Mucosa of descending colon (tissue), 3 donors: ENCODE results near the gene GCNT1. TPM values are rescaled to one million over a fixed set of nuclear protein-coding genes. Genes with fewer than 3 reads are reported as not detected.
"Not testable (repeated sequence)": the region's sequence is repeated elsewhere in the genome, so short reads cannot be mapped to it uniquely, and the experiment has no call there.

Source experiments
- ATAC-seq: fragments of 200-7000 bp; cut with Tn5 transposase; one replicate; pipeline ENCODE4 v1.9.1; 2020; ENCODE audit warnings: mild to moderate bottlenecking, moderate library complexity
- DNase-seq, 3 donors: peaks; one replicate each; pipeline ENCODE4 v3.0.0-alpha.2; 2020
- H3K36me3 ChIP-seq: fragments of 200-600 bp; one replicate; pipeline ENCODE4 v1.8.0; 2021; ENCODE audit warnings: low read depth, mild to moderate bottlenecking
- H3K4me1 ChIP-seq: fragments of 200-600 bp; one replicate; pipeline ENCODE4 v1.8.0; 2021; ENCODE audit warnings: low read depth, mild to moderate bottlenecking
- H3K4me3 ChIP-seq: fragments of 200-600 bp; one replicate; pipeline ENCODE4 v1.8.0; 2021; ENCODE audit warnings: mild to moderate bottlenecking
- H3K9me3 ChIP-seq: fragments of 200-600 bp; one replicate; pipeline ENCODE4 v1.8.0; 2021; ENCODE audit warnings: mild to moderate bottlenecking
- intact Hi-C, 2 donors: fragments of 100-400 bp; cut with DNase I in 1 of 2; cut with micrococcal nuclease in 1 of 2; formaldehyde crosslinking; loops; one replicate each; pipeline versions ENCODE4 v1.11.0 to v1.11.1; 2022; cut with DNase I, micrococcal nuclease
- total RNA-seq, 3 donors: library from RNA; stranded (reverse); fragmentation: NEBNext Ultra II Directional in 2 of 3; extraction: Animal tissue kit (Norgen Biotek cat#: 25700) in 2 of 3; gene quantifications; one replicate each; pipeline versions ENCODE4 v1.2.1 to v1.2.4, GENCODE V29; 2021 to 2023
- TF ChIP-seq, protein P1 (sequence below): fragments of 200-600 bp; IDR thresholded peaks from one replicate; pipeline ENCODE4 v1.8.0; 2022; ENCODE audit warnings: antibody characterized with exemption, mild to moderate bottlenecking
- donor health status: DM: no; HTN: no; CAD: no; lungs with moderate emphysema.
- donor health status: DM: no; HTN: no; CAD: no.
- donor health status: DM: no; HTN: yes; CAD: no.

The GCNT1 gene
- total RNA-seq, 3 donors from 2014 or later: 16.4 to 38.1 (median 28.1) TPM

DNA sequence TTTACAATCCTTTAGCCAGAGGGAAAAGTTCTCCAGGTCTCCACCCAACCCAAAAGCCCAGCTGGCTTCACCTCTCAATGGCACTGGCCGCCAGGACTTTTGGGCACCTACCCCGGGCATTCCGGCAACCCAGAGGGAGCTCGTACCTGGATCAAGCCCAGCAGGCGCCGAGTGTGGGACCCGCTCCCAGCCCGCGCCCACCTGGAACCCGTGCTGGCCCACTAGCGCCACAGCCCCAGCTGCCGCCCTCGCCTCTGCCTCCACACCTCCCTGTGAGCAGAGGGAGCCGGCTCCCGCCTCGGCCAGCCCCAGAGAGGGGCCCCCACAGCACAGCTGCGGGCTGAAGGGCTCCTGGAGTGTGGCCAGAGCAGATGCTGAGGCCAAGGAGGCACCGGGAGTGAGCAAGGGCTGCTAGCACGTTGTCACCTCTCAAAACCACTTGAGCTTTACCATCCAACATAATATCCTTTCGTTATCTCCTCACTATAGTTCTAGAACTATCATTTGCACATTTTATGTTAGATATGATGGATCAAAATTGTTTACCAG lies 69.7 kb downstream of the GCNT1 start:
- no peak for DNase-seq
- Histone ChIP-seq H3K4me1 (no peaks in the 10 kb centered on the region), H3K4me3 (no peak overlapping the region), H3K9me3 (no peaks in the 10 kb centered on the region), H3K36me3 (no peaks in the 10 kb centered on the region)
- no peak for ATAC-seq
- TF ChIP-seq, protein P1, sequence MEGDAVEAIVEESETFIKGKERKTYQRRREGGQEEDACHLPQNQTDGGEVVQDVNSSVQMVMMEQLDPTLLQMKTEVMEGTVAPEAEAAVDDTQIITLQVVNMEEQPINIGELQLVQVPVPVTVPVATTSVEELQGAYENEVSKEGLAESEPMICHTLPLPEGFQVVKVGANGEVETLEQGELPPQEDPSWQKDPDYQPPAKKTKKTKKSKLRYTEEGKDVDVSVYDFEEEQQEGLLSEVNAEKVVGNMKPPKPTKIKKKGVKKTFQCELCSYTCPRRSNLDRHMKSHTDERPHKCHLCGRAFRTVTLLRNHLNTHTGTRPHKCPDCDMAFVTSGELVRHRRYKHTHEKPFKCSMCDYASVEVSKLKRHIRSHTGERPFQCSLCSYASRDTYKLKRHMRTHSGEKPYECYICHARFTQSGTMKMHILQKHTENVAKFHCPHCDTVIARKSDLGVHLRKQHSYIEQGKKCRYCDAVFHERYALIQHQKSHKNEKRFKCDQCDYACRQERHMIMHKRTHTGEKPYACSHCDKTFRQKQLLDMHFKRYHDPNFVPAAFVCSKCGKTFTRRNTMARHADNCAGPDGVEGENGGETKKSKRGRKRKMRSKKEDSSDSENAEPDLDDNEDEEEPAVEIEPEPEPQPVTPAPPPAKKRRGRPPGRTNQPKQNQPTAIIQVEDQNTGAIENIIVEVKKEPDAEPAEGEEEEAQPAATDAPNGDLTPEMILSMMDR: no peak
- intact Hi-C loops: no loop called here

GRCh38 chr9:76529653-76530052 lies 70.7 kb downstream of the GCNT1 start:
- intact Hi-C loops: no loop called here
- Histone ChIP-seq H3K36me3 (no peaks in the 10 kb centered on the region), H3K4me3 (no peak overlapping the region), H3K9me3 (no peaks in the 10 kb centered on the region), H3K4me1 (no peaks in the 10 kb centered on the region)
- no peak for DNase-seq
- no peak for ATAC-seq
- TF ChIP-seq, protein P1: no peak

DNA sequence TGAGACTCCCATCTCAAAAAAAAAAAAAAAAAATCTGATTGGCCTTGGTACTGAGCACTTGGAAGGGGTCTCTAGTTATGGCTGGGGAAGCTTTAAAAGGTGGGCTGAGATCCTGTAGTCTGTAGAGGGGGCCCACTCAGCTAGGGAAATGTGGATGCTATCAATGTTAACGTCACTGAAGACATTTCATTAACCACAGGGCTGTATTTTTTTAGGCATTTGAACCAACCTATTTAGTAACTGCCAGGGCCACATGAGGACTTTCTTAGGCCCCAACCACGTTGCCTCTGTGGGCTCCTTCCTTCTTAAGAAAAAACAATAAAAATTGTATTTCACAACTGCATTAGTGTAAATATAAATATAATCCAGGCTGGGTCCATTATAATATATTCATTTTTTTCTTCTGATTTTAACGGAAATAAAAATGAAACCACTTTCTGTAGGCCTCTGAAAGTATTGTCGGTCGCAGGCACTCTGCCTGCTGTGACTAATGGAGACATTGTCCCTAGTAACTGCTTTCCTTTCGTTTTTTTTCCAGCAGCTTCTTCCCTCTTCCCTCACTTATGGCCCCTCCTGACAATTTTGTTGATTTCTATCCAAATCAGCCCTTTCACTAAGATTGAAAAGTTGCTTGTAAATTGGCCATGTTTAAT lies 71.6 kb downstream of the GCNT1 start:
- TF ChIP-seq, protein P1: no peak
- no peak for DNase-seq
- ATAC-seq: no peak
- no peaks in the 10 kb centered on the region for H3K36me3 ChIP-seq
- intact Hi-C loops: no loop called here
- no peak overlapping the region for H3K4me3 ChIP-seq
- H3K9me3 ChIP-seq: no peaks in the 10 kb centered on the region
- H3K4me1 ChIP-seq: no peaks in the 10 kb centered on the region

GRCh38 chr9:76531231-76531780 lies 72.3 kb downstream of the GCNT1 start:
- H3K36me3 ChIP-seq: no peaks in the 10 kb centered on the region

DNA sequence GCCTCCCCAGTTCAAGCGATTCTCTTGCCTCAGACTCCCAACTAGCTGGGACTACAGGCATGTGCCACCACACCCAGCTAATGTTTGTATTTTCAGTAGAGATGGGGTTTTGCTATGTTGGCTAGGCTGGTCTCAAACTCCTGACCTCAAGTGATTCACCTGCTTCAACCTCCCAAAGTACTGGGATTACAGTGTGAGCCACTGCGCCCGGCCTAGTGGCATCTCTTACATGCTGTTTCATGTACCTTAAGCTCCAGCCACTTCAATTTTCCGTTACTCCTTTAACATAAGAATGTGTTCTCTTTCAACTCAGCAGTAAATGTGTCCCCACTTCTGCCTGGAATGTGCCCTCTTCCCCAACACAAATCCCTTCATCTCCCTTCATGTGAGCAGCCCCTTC lies 73.9 kb downstream of the GCNT1 start:
- H3K9me3 ChIP-seq, ATAC-seq, H3K4me1 ChIP-seq, DNase-seq, intact Hi-C loops, H3K4me3 ChIP-seq, H3K36me3 ChIP-seq: not testable (repeated sequence)

More at GRCh38 chr9:76531231-76531780, 72.3 kb downstream of the GCNT1 start:
- Histone ChIP-seq H3K9me3 (no peaks in the 10 kb centered on the region), H3K4me3 (no peak overlapping the region), H3K4me1 (no peaks in the 10 kb centered on the region)
- DNase-seq (no peak), ATAC-seq (no peak)
- intact Hi-C loops: no loop called here
- TF ChIP-seq, protein P1: no peak

GRCh38 chr9:76534026-76534425 lies 75.0 kb downstream of the GCNT1 start:
- H3K36me3 ChIP-seq: no peaks in the 10 kb centered on the region
- H3K4me3 ChIP-seq: no peak overlapping the region
- ATAC-seq (no peak), DNase-seq (no peak)
- no peaks in the 10 kb centered on the region for H3K9me3 ChIP-seq
- H3K4me1 ChIP-seq: no peaks in the 10 kb centered on the region
- intact Hi-C loops: no loop called here
- TF ChIP-seq, protein P1: no peak
